Mucosa of rectum (tissue), 2 donors: ENCODE results near the gene SCARB1.

Source experiments
- H3K27ac ChIP-seq, 2 donors: one replicate each; pipeline ENCODE4 v1.7.0; 2013; ENCODE audit warnings: inconsistent platforms in 2 of 2, low read depth in 2 of 2, low read length in 2 of 2
- H3K27me3 ChIP-seq, 2 donors: one replicate each; pipeline ENCODE4 v1.7.0; 2013; ENCODE audit warnings: low read length in 2 of 2; ENCODE audit not compliant: control insufficient read depth in 2 of 2, insufficient read depth in 2 of 2
- H3K36me3 ChIP-seq, 2 donors: one replicate each; pipeline ENCODE4 v1.7.0; 2013; ENCODE audit warnings: low read length in 2 of 2; ENCODE audit not compliant: control insufficient read depth in 2 of 2, insufficient read depth in 2 of 2
- H3K4me1 ChIP-seq, 2 donors: one replicate each; pipeline ENCODE4 v1.7.0; 2013; ENCODE audit warnings: low read length in 2 of 2, mild to moderate bottlenecking in 1 of 2; ENCODE audit not compliant: control insufficient read depth in 2 of 2, insufficient read depth in 2 of 2
- H3K4me3 ChIP-seq, 2 donors: one replicate each; pipeline ENCODE4 v1.7.0; 2013; ENCODE audit warnings: low read length in 2 of 2
- H3K9ac ChIP-seq, 2 donors: one replicate each; pipeline ENCODE4 v1.7.0; 2013; ENCODE audit warnings: low read length in 2 of 2, low read depth in 1 of 2, mild to moderate bottlenecking in 1 of 2
- H3K9me3 ChIP-seq, 2 donors: one replicate each; pipeline ENCODE4 v1.7.0; 2013; ENCODE audit warnings: low read length in 2 of 2; ENCODE audit not compliant: control insufficient read depth in 2 of 2
- donor health status: healthy.
- donor health status: Normal muscosa, but diverticular disease.

SCARB1 gene

GRCh38 chr12:124812979-124813378 is 50.7 kb downstream of the SCARB1 start:
- H3K36me3 ChIP-seq, result peaks cover 4 to 15% of the 10 kb centered on the region in 2 donors
- H3K9me3 ChIP-seq, result no peaks in the 10 kb centered on the region
- no peak overlapping the region for H3K27ac ChIP-seq
- H3K27me3 ChIP-seq, result no peaks in the 10 kb centered on the region
- no peaks in the 10 kb centered on the region for H3K4me1 ChIP-seq
- no peak overlapping the region for H3K4me3 ChIP-seq
- H3K9ac ChIP-seq, result no peak overlapping the region

DNA sequence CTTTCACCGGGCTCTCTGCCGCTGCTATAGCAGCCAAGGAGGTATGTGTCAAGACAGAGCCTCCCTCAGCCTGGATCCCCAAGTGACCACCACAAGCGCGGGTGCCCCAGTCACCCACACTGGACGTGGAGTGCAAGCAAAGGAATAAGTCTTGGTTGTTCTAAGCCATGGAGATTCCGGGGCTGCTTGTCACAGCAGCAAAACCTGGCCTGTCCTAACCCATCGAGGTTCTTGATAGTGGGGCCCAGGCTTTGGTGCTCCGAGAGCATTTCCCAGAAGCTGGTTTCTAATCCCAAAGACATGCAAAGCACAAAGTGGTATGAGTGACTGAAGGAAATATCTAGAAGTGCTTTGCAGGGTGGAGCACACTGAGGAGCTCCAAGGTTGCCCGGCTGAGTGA is 51.3 kb downstream of the SCARB1 start:
- Histone ChIP-seq H3K9ac (no peak overlapping the region), H3K27me3 (no peaks in the 10 kb centered on the region), H3K36me3 (peaks cover 4 to 15% of the 10 kb centered on the region in 2 donors), H3K9me3 (no peaks in the 10 kb centered on the region), H3K4me1 (no peaks in the 10 kb centered on the region), H3K27ac (no peak overlapping the region), H3K4me3 (no peak overlapping the region)

DNA sequence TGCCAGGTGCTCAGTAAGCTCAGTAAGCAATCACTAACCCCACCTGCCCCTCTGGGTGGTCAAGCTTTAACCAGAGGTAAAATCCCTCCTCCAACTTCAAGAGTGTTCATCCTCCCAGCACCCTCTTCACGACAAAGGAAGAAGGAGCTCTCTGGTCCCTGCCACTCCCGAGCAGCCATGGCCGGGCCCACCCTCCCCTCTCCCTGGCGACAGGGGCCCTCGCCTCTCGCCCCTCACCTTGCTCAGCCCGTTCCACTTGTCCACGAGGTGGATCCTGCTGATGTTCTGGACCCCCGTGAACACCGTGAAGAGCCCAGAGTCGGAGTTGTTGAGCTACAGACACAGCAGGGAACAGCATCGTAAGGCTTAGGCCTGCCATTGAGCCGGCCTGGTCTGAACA is 52.0 kb downstream of the SCARB1 start:
- Histone ChIP-seq H3K9ac (no peak overlapping the region), H3K9me3 (no peaks in the 10 kb centered on the region), H3K36me3 (peaks cover 4 to 15% of the 10 kb centered on the region in 2 donors), H3K27ac (no peak overlapping the region), H3K4me1 (no peaks in the 10 kb centered on the region), H3K27me3 (no peaks in the 10 kb centered on the region), H3K4me3 (no peak overlapping the region)

- peaks cover 4 to 18% of the 10 kb centered on the region in 2 donors for H3K36me3 ChIP-seq
- no peak overlapping the region for H3K4me3 ChIP-seq
- no peak overlapping the region for H3K27ac ChIP-seq
- no peak overlapping the region for H3K9ac ChIP-seq
- no peaks in the 10 kb centered on the region for H3K27me3 ChIP-seq
- H3K4me1 ChIP-seq, result no peaks in the 10 kb centered on the region
- H3K9me3 ChIP-seq, result no peaks in the 10 kb centered on the region
Measured at GRCh38 chr12:124809878-124810277, 53.8 kb downstream of the SCARB1 start.

DNA sequence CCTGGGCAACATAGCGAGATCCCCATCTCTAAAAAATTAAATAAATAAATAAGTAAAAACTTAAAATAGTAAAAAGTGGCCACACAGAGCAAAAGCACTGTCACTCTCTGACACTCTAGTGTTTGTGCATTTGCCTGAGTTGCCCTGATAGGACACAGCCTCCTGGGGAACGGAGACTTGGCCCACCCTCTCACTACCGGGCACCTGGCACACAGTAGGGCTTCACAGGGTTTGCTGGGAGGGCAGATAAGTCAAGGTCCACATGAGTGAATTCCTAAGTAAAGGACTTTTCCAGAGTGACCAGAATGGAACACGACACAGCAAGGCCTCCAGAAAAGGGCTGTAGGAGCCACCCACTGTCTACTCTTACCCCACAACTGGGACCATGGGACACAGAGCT is 54.3 kb downstream of the SCARB1 start:
- H3K36me3 ChIP-seq, result peaks cover 4 to 18% of the 10 kb centered on the region in 2 donors
- H3K27me3 ChIP-seq, result no peaks in the 10 kb centered on the region
- H3K9ac ChIP-seq, result no peak overlapping the region
- no peaks in the 10 kb centered on the region for H3K9me3 ChIP-seq
- H3K4me3 ChIP-seq, result no peak overlapping the region
- no peak overlapping the region for H3K27ac ChIP-seq
- no peaks in the 10 kb centered on the region for H3K4me1 ChIP-seq

GRCh38 chr12:124808272-124808671 is 55.4 kb downstream of the SCARB1 start:
- no peak overlapping the region for H3K27ac ChIP-seq
- H3K36me3 ChIP-seq, result peaks cover 7 to 9% of the 10 kb centered on the region in 2 donors
- H3K27me3 ChIP-seq, result no peaks in the 10 kb centered on the region
- no peaks in the 10 kb centered on the region for H3K9me3 ChIP-seq
- no peak overlapping the region for H3K4me3 ChIP-seq
- H3K9ac ChIP-seq, result no peak overlapping the region
- H3K4me1 ChIP-seq, result no peaks in the 10 kb centered on the region

GRCh38 chr12:124805876-124806668 is 57.6 kb downstream of the SCARB1 start:
- Histone ChIP-seq H3K4me1 (no peaks in the 10 kb centered on the region), H3K9me3 (no peaks in the 10 kb centered on the region), H3K36me3 (peaks cover 6 to 7% of the 10 kb centered on the region in 2 donors), H3K27ac (no peak overlapping the region), H3K27me3 (no peaks in the 10 kb centered on the region), H3K9ac (no peak overlapping the region), H3K4me3 (no peak overlapping the region)

DNA sequence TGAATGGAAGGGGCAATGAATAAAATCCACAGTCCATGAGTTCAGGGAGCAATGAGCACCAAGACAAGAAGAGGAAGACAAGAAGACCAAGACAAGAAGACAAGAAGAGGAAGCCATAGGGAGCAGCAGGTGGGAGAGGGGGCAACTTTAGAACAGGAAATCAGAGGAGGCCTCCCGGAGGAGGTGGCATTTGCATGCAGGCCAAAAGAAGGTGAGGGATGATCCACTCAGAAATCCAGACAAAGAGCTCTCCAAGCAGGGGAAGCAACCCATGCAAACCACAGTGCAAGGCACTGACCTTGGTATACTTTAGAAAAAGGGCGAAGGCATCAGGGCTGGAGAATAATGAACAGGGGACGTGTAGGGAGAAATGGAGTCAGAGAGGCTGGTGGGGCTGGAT is 58.6 kb downstream of the SCARB1 start:
- no peak overlapping the region for H3K9ac ChIP-seq
- H3K36me3 ChIP-seq, result peaks cover 9 to 11% of the 10 kb centered on the region in 2 donors
- no peaks in the 10 kb centered on the region for H3K4me1 ChIP-seq
- no peaks in the 10 kb centered on the region for H3K9me3 ChIP-seq
- no peaks in the 10 kb centered on the region for H3K27me3 ChIP-seq
- no peak overlapping the region for H3K4me3 ChIP-seq
- no peak overlapping the region for H3K27ac ChIP-seq

- Histone ChIP-seq H3K27ac (no peak overlapping the region), H3K4me3 (no peak overlapping the region), H3K9ac (no peak overlapping the region), H3K27me3 (no peaks in the 10 kb centered on the region), H3K9me3 (no peaks in the 10 kb centered on the region), H3K36me3 (peaks cover 8 to 9% of the 10 kb centered on the region in 2 donors), H3K4me1 (no peaks in the 10 kb centered on the region)
Measured at GRCh38 chr12:124804011-124804621, 59.5 kb downstream of the SCARB1 start.

GRCh38 chr12:124802361-124802760 is 61.3 kb downstream of the SCARB1 start:
- Histone ChIP-seq H3K27ac (no peak overlapping the region), H3K4me1 (no peaks in the 10 kb centered on the region), H3K9me3 (no peaks in the 10 kb centered on the region), H3K27me3 (no peaks in the 10 kb centered on the region), H3K9ac (no peak overlapping the region), H3K36me3 (peaks cover 13% of the 10 kb centered on the region in 2 donors), H3K4me3 (no peak overlapping the region)
